Neural cell (in vitro differentiated cells): ENCODE results near the gene IL1RAPL2.

Experiments
- EP300 ChIP-seq: fragments of 450-650 bp; conservative IDR thresholded peaks from 2 replicates; pipeline ENCODE4 v1.6.1; 2014; ENCODE audit warnings: antibody characterized with exemption, mild to moderate bottlenecking, moderate library complexity; ENCODE audit not compliant: poor library complexity, severe bottlenecking
- EZH2 ChIP-seq: fragments of 200-600, 300-800 bp; shearing (Covaris generic), sonication (generic); IDR thresholded peaks from 2 replicates; pipeline ENCODE4 v1.6.1; 2014; ENCODE audit warnings: antibody characterized with exemption, low read length, borderline replicate concordance, mild to moderate bottlenecking; ENCODE audit not compliant: insufficient read depth, poor library complexity, severe bottlenecking
- POLR2AphosphoS5 ChIP-seq: IDR thresholded peaks from 2 replicates; pipeline ENCODE4 v1.6.1; 2012
- SMC3 ChIP-seq: fragments of 450-650 bp; conservative IDR thresholded peaks from 2 replicates; pipeline ENCODE4 v1.6.1; 2014; ENCODE audit warnings: antibody characterized with exemption, mild to moderate bottlenecking, moderate library complexity; ENCODE audit not compliant: poor library complexity
- TAF1 ChIP-seq: IDR thresholded peaks from 2 replicates; pipeline ENCODE4 v1.6.1; 2012; ENCODE audit warnings: low read depth
- TF ChIP-seq, protein P1 (sequence below): fragments of 450-650 bp; IDR thresholded peaks from 2 replicates; pipeline ENCODE4 v1.5.1; 2014; ENCODE audit warnings: antibody characterized with exemption, mild to moderate bottlenecking, moderate library complexity; ENCODE audit not compliant: poor library complexity, severe bottlenecking
- TF ChIP-seq, protein P2 (sequence below): IDR thresholded peaks from 2 replicates; pipeline ENCODE4 v1.6.1; 2012; ENCODE audit warnings: borderline replicate concordance

GRCh38 chrX:105349476-105349875, 783.5 kb downstream of the IL1RAPL2 start:
- TF ChIP-seq, protein P1, sequence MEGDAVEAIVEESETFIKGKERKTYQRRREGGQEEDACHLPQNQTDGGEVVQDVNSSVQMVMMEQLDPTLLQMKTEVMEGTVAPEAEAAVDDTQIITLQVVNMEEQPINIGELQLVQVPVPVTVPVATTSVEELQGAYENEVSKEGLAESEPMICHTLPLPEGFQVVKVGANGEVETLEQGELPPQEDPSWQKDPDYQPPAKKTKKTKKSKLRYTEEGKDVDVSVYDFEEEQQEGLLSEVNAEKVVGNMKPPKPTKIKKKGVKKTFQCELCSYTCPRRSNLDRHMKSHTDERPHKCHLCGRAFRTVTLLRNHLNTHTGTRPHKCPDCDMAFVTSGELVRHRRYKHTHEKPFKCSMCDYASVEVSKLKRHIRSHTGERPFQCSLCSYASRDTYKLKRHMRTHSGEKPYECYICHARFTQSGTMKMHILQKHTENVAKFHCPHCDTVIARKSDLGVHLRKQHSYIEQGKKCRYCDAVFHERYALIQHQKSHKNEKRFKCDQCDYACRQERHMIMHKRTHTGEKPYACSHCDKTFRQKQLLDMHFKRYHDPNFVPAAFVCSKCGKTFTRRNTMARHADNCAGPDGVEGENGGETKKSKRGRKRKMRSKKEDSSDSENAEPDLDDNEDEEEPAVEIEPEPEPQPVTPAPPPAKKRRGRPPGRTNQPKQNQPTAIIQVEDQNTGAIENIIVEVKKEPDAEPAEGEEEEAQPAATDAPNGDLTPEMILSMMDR: no peak
- no peak for TF ChIP-seq POLR2AphosphoS5
- no peak for TF ChIP-seq TAF1
- no peak for TF ChIP-seq EZH2
- TF ChIP-seq EP300: no peak
- TF ChIP-seq, protein P2, sequence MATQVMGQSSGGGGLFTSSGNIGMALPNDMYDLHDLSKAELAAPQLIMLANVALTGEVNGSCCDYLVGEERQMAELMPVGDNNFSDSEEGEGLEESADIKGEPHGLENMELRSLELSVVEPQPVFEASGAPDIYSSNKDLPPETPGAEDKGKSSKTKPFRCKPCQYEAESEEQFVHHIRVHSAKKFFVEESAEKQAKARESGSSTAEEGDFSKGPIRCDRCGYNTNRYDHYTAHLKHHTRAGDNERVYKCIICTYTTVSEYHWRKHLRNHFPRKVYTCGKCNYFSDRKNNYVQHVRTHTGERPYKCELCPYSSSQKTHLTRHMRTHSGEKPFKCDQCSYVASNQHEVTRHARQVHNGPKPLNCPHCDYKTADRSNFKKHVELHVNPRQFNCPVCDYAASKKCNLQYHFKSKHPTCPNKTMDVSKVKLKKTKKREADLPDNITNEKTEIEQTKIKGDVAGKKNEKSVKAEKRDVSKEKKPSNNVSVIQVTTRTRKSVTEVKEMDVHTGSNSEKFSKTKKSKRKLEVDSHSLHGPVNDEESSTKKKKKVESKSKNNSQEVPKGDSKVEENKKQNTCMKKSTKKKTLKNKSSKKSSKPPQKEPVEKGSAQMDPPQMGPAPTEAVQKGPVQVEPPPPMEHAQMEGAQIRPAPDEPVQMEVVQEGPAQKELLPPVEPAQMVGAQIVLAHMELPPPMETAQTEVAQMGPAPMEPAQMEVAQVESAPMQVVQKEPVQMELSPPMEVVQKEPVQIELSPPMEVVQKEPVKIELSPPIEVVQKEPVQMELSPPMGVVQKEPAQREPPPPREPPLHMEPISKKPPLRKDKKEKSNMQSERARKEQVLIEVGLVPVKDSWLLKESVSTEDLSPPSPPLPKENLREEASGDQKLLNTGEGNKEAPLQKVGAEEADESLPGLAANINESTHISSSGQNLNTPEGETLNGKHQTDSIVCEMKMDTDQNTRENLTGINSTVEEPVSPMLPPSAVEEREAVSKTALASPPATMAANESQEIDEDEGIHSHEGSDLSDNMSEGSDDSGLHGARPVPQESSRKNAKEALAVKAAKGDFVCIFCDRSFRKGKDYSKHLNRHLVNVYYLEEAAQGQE: no peak
- no peak for TF ChIP-seq SMC3
